Liver (tissue), 9 donors: ENCODE measurements around the gene GEMIN5. TPM values are rescaled to one million over a fixed set of nuclear protein-coding genes. Genes with fewer than 3 reads are reported as not detected.
"Not testable (repeated sequence)": the region's sequence is repeated elsewhere in the genome, so short reads cannot be mapped to it uniquely, and the experiment has no call there.

ENCODE experiments used
- DNase-seq: peaks from one replicate; pipeline ENCODE4 v3.0.0-alpha.2; 2017; ENCODE audit warnings: low spot score
- H3K27ac ChIP-seq, 2 donors: one replicate each; pipeline ENCODE4 v1.7.0; 2013; ENCODE audit warnings: inconsistent platforms in 2 of 2, low read length in 2 of 2, control low read depth in 1 of 2, low read depth in 1 of 2, mild to moderate bottlenecking in 1 of 2
- H3K27me3 ChIP-seq, 4 donors: one replicate each; pipeline versions ENCODE4 v1.6.1 to v1.7.0; 2013; ENCODE audit warnings: low read length in 3 of 4, inconsistent platforms in 1 of 4, mild to moderate bottlenecking in 1 of 4, moderate library complexity in 1 of 4; ENCODE audit not compliant: control insufficient read depth in 4 of 4, insufficient read depth in 4 of 4
- H3K36me3 ChIP-seq, 4 donors: one replicate each; pipeline versions ENCODE4 v1.6.1 to v1.7.0; 2013; ENCODE audit warnings: low read length in 3 of 4, mild to moderate bottlenecking in 3 of 4, low read depth in 1 of 4, moderate library complexity in 1 of 4; ENCODE audit not compliant: control insufficient read depth in 4 of 4, insufficient read depth in 3 of 4
- H3K4me1 ChIP-seq, 4 donors: one replicate each; pipeline versions ENCODE4 v1.6.1 to v1.7.0; 2013; ENCODE audit warnings: low read length in 3 of 4, mild to moderate bottlenecking in 3 of 4, moderate library complexity in 1 of 4; ENCODE audit not compliant: control insufficient read depth in 4 of 4, insufficient read depth in 4 of 4
- H3K4me3 ChIP-seq, 3 donors: one replicate each; pipeline versions ENCODE4 v1.6.1 to v1.7.0; 2013; ENCODE audit warnings: low read length in 3 of 3, control low read depth in 1 of 3, low read depth in 1 of 3, mild to moderate bottlenecking in 1 of 3
- H3K9ac ChIP-seq, 2 donors: one replicate each; pipeline ENCODE4 v1.7.0; 2013; ENCODE audit warnings: low read length in 2 of 2, mild to moderate bottlenecking in 2 of 2, moderate library complexity in 2 of 2, control low read depth in 1 of 2, low read depth in 1 of 2
- H3K9me3 ChIP-seq, 4 donors: one replicate each; pipeline versions ENCODE4 v1.6.1 to v1.7.0; 2013; ENCODE audit warnings: low read length in 3 of 4; ENCODE audit not compliant: control insufficient read depth in 4 of 4
- CTCF ChIP-seq: fragments of 150-350 bp; IDR thresholded peaks from 2 replicates; pipeline ENCODE4 v1.5.1; 2017; ENCODE audit warnings: improper control_type of control experiment, low read depth, low read length; ENCODE audit not compliant: missing input control
- FOXA2 ChIP-seq: IDR thresholded peaks from 2 replicates; pipeline ENCODE4 v1.6.1; 2016; ENCODE audit warnings: antibody characterized with exemption
- HNF4G ChIP-seq: IDR thresholded peaks from 2 replicates; pipeline ENCODE4 v1.6.1; 2016; ENCODE audit warnings: antibody characterized with exemption
- JUND ChIP-seq, 2 donors: IDR thresholded peaks; 2 replicates each; pipeline ENCODE4 v1.6.1; 2016; ENCODE audit warnings: antibody characterized with exemption in 2 of 2
- MAX ChIP-seq: IDR thresholded peaks from 2 replicates; pipeline ENCODE4 v1.6.1; 2016; ENCODE audit warnings: antibody characterized with exemption
- RXRA ChIP-seq, 2 donors: IDR thresholded peaks; 2 replicates each; pipeline ENCODE4 v1.6.1; 2017 to 2018; ENCODE audit warnings: antibody characterized with exemption in 2 of 2, mild to moderate bottlenecking in 1 of 2
- SP1 ChIP-seq: IDR thresholded peaks from 2 replicates; pipeline ENCODE4 v1.6.1; 2018; ENCODE audit warnings: antibody characterized with exemption, mild to moderate bottlenecking
- TAF1 ChIP-seq: conservative IDR thresholded peaks from 2 replicates; pipeline ENCODE4 v1.6.1; 2016; ENCODE audit warnings: antibody characterized with exemption, mild to moderate bottlenecking
- YY1 ChIP-seq: IDR thresholded peaks from 2 replicates; pipeline ENCODE4 v1.6.1; 2016; ENCODE audit warnings: antibody characterized with exemption, mild to moderate bottlenecking
- WGBS: extraction: QIAGEN DNeasy Blood & Tissue Kit; methylation state at CpG from one replicate; pipeline ENCODE4 v1.1.7; 2013; 5-methylcytosine and 5-hydroxymethylcytosine counted together
- polyA plus RNA-seq, 2 donors: library from polyadenylated mRNA; stranded (reverse) in 1 of 2; unstranded in 1 of 2; fragments of 200-250 nt in 1 of 2; fragments of >200 nt in 1 of 2; fragmentation: Nextera tagmentation in 1 of 2; extraction: Ambion mirVana in 1 of 2; gene quantifications; one replicate each; pipeline versions ENCODE4 v1.2.1 to v1.2.3, GENCODE V29; 2013 to 2015
- total RNA-seq, 2 donors: library from RNA; depleted of rRNA; stranded (reverse); fragments of >200 nt; gene quantifications; one replicate each; pipeline ENCODE4 v1.2.3, GENCODE V29; 2014
- TF ChIP-seq, protein P1 (sequence below): IDR thresholded peaks from 2 replicates; pipeline ENCODE4 v1.6.1; 2016; ENCODE audit warnings: antibody characterized with exemption
- TF ChIP-seq, protein P2 (sequence below): IDR thresholded peaks from 2 replicates; pipeline ENCODE4 v1.6.1; 2016; ENCODE audit warnings: antibody characterized with exemption
- donor health status: healthy.
- donor health status: healthy.
- donor health status: healthy.
- donor health status: healthy.
- donor health status: healthy.

The GEMIN5 gene
- total and polyA plus RNA-seq, 4 donors, result 3.0 to 10.3 (median 6.2) TPM

DNA sequence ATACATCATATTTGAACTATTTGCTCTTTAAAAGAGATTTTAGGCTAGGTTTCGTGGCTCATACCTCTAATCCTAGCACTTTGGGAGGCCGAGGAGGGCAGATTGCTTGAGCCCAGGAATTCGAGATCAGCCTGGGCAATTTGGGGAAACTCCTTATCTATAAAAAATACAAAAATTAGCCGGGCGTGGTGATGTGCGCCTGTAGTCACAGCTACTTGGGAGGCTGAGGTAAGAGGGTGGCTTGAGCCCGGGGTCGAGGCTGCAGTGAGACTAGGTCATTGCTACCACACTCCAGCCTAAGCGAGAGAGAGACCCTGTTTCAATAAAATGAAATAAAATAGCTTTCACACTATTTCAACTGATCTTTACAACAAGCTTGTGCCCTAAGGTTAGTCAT, 2.4 kb upstream of the GEMIN5 start:
- no peaks in the 10 kb centered on the region for H3K9me3 ChIP-seq
- TF ChIP-seq TAF1 (no peak), SP1 (no peak), RXRA (IDR thresholded peaks at IDR 0.05) (no peak), MAX (no peak), HNF4G (no peak), FOXA2 (no peak), CTCF (no peak), YY1 (no peak)
- TF ChIP-seq, protein P1, sequence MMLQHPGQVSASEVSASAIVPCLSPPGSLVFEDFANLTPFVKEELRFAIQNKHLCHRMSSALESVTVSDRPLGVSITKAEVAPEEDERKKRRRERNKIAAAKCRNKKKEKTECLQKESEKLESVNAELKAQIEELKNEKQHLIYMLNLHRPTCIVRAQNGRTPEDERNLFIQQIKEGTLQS, result no peak
- TF ChIP-seq, protein P2, sequence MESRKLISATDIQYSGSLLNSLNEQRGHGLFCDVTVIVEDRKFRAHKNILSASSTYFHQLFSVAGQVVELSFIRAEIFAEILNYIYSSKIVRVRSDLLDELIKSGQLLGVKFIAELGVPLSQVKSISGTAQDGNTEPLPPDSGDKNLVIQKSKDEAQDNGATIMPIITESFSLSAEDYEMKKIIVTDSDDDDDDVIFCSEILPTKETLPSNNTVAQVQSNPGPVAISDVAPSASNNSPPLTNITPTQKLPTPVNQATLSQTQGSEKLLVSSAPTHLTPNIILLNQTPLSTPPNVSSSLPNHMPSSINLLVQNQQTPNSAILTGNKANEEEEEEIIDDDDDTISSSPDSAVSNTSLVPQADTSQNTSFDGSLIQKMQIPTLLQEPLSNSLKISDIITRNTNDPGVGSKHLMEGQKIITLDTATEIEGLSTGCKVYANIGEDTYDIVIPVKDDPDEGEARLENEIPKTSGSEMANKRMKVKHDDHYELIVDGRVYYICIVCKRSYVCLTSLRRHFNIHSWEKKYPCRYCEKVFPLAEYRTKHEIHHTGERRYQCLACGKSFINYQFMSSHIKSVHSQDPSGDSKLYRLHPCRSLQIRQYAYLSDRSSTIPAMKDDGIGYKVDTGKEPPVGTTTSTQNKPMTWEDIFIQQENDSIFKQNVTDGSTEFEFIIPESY, result no peak
- H3K9ac ChIP-seq, result peak overlapping the region; percentile 78 to 99
- 82% methylated on average over 9 of the region's 9 CpGs for WGBS
- no peak for DNase-seq
- peaks cover 2 to 33% (median 29%) of the 10 kb centered on the region in 4 donors for H3K4me1 ChIP-seq
- peak overlapping the region; percentile 78 to 99 (median 84) for H3K4me3 ChIP-seq
- H3K36me3 ChIP-seq, result peaks cover 0 to 2% (median 0%) of the 10 kb centered on the region in 4 donors
- no peaks in the 10 kb centered on the region for H3K27me3 ChIP-seq
- H3K27ac ChIP-seq, result peak overlapping the region; percentile 61 to 69

DNA sequence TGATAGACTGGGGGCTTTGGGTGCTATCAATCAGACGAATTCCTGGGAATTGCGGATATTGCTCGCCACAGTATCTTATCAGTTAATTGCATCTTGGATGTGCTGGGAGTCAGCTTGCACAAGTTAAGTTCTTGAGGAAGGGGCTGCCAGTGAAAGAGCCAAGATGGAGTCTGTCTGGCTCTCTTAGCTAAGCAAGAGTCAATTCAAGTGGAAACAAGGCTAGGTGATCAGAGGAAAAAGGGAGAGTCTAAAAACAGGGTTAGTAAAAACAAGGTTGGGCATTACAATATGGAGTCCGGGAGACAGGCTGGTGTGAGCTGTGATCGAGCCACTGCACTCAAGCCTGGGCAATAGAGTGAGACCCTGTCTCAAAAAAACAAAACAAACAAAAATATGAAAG, 1.4 kb upstream of the GEMIN5 start:
- WGBS, result 93% methylated on average over 5 of the region's 5 CpGs
- not testable (repeated sequence) for H3K27me3 ChIP-seq, H3K9ac ChIP-seq, DNase-seq, H3K9me3 ChIP-seq, H3K27ac ChIP-seq, H3K4me3 ChIP-seq
- peaks cover 2 to 33% (median 28%) of the 10 kb centered on the region in 4 donors for H3K4me1 ChIP-seq
- peaks cover 0 to 10% (median 0%) of the 10 kb centered on the region in 4 donors for H3K36me3 ChIP-seq

DNA sequence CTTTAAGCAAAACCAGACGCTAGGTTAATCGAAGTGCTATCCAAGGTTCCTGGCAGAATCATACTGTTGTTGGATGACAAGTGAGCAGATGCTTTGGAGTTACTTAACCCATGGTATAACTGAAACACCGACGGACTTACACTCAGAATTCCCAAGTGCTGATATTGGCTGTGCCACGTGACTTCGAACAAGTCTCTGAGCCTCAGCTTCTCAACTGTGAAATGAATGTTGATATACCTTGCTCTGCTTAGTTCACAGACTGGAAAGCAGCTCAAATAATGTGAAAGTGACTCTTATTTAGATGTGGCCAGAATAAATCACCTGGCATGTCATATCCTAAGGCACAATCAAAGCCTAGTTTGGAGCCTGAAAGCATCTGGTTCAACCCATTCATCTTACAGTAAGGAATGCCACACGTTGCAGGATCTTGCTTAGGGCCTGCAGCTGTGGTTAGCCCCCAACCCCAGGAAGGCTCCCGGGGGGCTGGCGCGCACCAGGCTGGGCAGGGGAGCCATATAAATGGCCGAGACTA, 759 bp downstream of the GEMIN5 start:
- Histone ChIP-seq H3K27me3 (no peaks in the 10 kb centered on the region), H3K4me1 (peaks cover 5 to 37% (median 33%) of the 10 kb centered on the region in 4 donors), H3K9me3 (no peaks in the 10 kb centered on the region), H3K9ac (peak overlapping the region; percentile 30 to 57), H3K4me3 (peak overlapping the region; percentile 79 to 98 (median 88)), H3K36me3 (peaks cover 0 to 10% (median 0%) of the 10 kb centered on the region in 4 donors), H3K27ac (peak overlapping the region in 1 of 2 donors; percentile 70)
- DNase-seq, result no peak
- WGBS, result 22% methylated on average over 11 of the region's 11 CpGs
- TF ChIP-seq JUND (IDR thresholded peaks at IDR 0.05) (no peak), CTCF (no peak), FOXA2 (no peak), RXRA (IDR thresholded peaks at IDR 0.05) (no peak), TAF1 (no peak)
